GM19372 (cell line): ENCODE data around the gene RUFY3.
"Not testable (repeated sequence)": the region's sequence is repeated elsewhere in the genome, so short reads cannot be mapped to it uniquely, and the experiment has no call there.

ENCODE experiments used
- ATAC-seq: cut with Tn5 transposase; IDR thresholded peaks from one replicate; pipeline ENCODE4 v1.9.1; 2021; ENCODE audit warnings: mild to moderate bottlenecking, low read depth, moderate library complexity; ENCODE audit not compliant: unreplicated experiment

RUFY3 gene

DNA sequence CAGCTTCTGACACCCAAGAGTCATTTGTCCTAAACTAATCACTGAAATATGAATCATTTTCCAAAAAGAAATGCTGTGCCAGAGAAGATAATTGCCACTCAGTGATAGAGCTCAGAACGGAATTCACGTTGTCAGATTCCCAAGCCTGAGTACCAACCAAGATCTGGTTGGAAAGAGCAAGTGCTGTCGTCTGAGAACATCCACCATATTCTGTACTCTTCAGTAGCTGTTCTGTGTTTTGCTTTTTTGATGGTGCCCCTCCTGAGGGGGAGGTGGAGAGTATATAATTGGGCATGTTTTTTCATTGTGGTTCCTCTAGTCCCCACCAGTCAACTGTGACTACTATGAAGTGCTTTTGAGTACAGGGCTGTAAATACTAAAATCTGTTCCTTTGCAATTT is 13.2 kb downstream of the RUFY3 start:
- ATAC-seq, result peak; percentile 2

GRCh38 chr4:70735915-70736314 is 14.2 kb downstream of the RUFY3 start:
- ATAC-seq, result not testable (repeated sequence)

DNA sequence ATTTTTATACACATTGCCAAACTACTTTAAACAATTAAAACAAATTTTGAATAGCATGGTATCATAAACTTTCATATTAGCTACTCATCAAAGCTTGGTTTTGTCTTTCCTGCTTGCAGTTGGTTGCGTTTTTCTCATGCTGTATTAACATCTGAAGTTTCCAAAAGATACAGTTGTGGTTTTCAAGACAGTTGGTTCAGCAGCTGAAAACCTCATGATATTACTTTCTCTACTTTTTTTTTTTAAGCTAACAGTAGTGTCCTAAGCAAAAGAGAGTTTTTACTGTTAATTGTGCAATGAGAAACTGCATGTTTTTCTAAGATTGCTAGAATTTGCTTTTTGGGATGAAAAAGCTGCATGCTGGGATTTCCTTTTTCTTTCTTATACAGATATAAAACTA is 15.2 kb downstream of the RUFY3 start:
- no peak for ATAC-seq

DNA sequence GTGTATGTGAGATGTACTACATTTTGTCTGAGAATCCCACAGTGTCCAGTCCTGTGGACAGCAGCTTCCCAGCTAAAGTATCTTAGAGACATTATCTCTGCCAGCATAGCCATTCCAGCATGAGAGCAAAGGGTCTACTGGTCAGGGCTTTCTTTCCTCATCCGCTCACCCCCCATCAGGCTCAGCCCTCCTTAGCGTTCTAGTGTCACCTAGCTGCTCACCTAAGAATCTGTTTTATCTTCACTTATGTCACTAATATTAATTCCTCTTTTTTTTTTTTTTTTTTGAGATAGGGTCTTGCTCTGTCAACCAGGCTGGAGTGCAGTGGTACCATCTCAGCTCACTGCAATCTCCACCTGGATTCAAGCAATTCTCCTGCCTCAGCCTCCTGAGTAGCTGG is 15.6 kb downstream of the RUFY3 start:
- no peak for ATAC-seq

DNA sequence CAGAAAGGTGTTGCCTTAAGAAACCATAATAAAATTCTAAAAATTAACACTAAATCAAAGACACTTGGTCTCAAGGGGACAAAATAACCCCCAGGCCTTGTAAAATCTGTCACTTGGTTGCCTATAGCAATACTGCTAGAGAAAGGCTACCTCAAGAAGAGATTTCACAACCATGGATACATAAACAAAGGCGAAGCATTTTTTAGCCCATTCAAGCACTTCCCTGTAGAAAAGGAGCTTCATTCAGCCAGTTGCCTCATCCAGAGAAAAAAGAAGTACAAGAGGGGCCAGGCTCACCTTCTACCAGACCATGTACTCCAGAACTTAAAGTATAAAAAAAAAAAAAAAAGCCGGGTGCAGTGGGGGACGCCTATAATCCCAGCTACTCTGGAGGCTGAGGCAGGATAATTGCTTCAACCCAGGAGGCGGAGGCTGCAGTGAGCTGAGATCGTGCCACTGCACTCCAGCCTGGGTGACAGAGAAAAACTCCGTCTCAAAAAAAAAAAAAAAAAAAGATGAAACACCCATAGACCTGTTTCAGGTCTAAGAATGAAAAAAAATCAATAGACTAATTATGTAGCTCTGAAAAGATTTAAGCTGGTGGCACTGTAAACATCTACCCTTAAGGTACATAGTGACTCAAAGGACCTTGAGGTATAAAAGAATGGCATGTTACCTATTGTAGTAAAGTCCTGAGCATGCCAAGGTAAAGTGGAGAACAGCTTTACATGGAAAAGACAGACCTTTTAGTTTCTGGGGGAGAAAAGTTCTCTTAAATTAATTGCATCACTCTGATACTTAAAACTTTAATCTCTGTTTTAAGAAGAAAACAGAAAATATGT is 18.0 kb downstream of the RUFY3 start:
- no peak for ATAC-seq

- ATAC-seq, result no peak
Measured at GRCh38 chr4:70741867-70742658, 20.3 kb downstream of the RUFY3 start.

DNA sequence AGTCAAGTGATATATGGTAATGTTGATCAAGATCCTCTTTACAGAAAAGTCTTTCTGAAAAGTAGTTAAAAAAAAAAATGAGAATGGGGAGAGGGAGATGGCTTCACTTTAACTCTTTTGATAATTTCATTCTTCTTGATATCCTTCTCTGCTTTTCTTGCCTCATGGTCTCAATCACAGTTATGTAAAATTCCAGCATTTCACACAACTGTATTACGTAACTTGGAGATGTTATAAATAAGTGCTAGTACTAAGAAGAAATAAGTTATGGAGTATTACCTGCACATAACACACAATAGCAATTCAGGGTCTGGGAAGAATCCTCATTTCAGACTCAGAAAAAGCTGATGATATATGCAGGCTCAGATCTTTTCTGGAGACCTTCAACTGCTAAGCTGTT is 22.0 kb downstream of the RUFY3 start:
- no peak for ATAC-seq

- ATAC-seq, result no peak
Measured at GRCh38 chr4:70746179-70746839, 24.5 kb downstream of the RUFY3 start.

DNA sequence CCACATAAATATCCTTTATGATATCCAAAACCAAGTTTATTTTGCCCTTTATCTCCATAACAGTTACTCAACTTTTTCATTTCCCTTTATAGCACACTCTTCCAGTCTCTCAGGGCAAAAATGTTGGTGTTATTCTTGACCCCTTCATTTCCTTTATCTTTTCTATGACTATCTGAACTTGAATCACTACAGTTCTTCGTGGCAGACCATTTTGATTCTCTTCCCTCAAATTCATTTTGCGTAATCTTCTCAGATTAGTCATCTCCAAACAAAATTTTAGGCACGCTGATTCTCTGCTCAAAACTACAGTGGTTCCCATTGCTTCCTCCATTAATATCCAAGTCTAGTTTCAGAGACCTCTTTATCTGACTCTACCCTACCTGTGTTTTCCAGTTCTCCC is 26.1 kb downstream of the RUFY3 start:
- no peak for ATAC-seq

DNA sequence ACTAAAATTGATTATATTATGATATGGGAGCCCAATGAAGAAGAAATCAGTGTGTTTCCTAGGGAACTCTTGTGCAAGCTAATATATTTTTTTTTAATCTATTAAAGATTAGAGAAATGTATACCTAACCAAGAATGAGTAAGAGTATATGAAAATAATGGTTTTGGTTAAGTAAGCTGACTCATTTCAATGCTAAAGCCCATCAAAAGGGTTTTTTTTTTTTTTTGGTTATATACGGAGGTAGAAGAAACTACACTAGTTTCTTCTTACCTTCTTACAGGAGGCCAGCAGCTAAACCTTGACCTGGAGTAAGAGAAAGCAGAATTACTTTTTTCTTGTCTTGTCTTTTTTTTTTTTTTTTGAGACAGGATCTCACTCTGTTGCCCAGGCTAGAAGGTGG is 27.5 kb downstream of the RUFY3 start:
- ATAC-seq, result peak; percentile 62

DNA sequence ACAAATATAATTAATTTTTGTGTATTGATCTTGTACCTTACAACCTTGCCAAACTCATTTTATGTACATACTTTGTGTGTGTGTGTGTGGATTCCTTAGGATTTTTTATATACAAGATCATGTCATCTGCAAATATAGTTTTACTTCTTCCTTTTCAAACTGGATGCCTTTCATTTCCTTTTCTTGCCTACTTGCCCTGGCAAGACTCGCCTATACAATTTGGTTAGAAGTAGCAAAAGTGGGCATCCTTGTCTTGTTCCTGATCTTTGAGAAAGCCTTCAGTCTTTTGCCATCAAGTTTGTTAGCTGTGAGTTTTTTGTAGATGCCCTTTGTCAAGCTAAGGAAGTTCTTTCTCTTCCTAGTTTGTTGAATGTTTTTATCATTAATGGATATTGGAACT is 30.5 kb downstream of the RUFY3 start:
- no peak for ATAC-seq

- no peak for ATAC-seq
Measured at GRCh38 chr4:70753630-70754029, 31.9 kb downstream of the RUFY3 start.

DNA sequence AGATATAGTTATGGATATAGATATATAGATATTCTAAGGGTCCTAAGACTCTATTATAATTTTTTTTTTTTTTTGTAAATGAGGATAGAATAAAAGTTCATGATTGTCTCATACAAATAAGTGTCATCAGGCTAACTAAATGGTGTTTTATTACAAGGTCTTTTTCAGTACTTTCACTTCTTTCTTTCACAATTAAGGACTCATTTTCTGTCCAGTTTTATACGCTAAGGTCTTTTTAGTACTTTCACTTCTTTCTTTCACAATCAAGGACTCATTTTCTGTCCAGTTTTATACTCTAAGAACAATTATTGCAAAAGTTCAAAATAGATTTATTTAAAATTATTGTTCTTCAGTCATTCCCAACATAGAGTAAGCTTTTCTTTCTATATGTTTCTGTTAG is 32.7 kb downstream of the RUFY3 start:
- ATAC-seq, result no peak

GRCh38 chr4:70754990-70755688 is 33.4 kb downstream of the RUFY3 start:
- no peak for ATAC-seq

DNA sequence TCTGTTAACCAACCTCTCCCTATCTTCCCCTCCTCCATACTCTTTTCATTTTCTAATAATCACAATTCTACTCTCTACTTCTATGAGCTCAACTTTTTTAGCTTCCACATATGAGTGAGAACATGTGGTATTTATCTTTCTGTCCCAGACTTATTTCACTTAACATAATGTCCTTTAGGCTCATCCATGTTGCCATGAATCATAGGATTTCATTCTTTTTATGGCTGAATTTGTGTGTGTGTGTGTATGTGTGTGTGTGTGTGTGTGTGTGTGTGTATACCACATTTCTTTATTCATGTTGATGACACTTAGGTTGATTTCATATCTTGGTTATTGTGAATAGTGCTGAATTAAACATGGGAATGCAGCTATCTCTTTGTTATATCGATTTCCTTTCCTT is 37.4 kb downstream of the RUFY3 start:
- no peak for ATAC-seq

- no peak for ATAC-seq
Measured at GRCh38 chr4:70759627-70760026, 37.9 kb downstream of the RUFY3 start.

GRCh38 chr4:70760662-70761061 is 38.9 kb downstream of the RUFY3 start:
- ATAC-seq, result no peak

- ATAC-seq, result no peak
Measured at GRCh38 chr4:70761276-70761816, 39.6 kb downstream of the RUFY3 start.

GRCh38 chr4:70765368-70765767 is 43.6 kb downstream of the RUFY3 start:
- ATAC-seq, result no peak

GRCh38 chr4:70768301-70768948 is 46.7 kb downstream of the RUFY3 start:
- ATAC-seq, result no peak
